NCI-H2227 (cell line): Measurements from ENCODE around the gene SMIM30.
"Not testable (repeated sequence)": the region's sequence is repeated elsewhere in the genome, so short reads cannot be mapped to it uniquely, and the experiment has no call there.

Experiments
- DNase-seq: peaks from one replicate; lab custom pipeline; 2025; ENCODE audit not compliant: unreplicated experiment; lab: John Stamatoyannopoulos, UW

SMIM30 gene

GRCh38 chr7:113118074-113118959, at the start of gene SMIM30:
TSS of gene SMIM30 (minus strand) at chr7:113118554. CDS start at chr7:113117578, 976 bp downstream.
- DNase-seq = peak; percentile 90

- not testable (repeated sequence) for DNase-seq
Measured at GRCh38 chr7:113166176-113166575, 47.8 kb upstream of the SMIM30 start.

GRCh38 chr7:113161050-113161449, 42.7 kb upstream of the SMIM30 start:
- DNase-seq = no peak

- DNase-seq = peak; percentile 11
Measured at GRCh38 chr7:113159746-113160339, 41.5 kb upstream of the SMIM30 start.

GRCh38 chr7:113158756-113159155, 40.4 kb upstream of the SMIM30 start:
- no peak for DNase-seq

GRCh38 chr7:113154117-113154516, 35.8 kb upstream of the SMIM30 start:
- DNase-seq = no peak

- no peak for DNase-seq
Measured at GRCh38 chr7:113144817-113145216, 26.5 kb upstream of the SMIM30 start.

- DNase-seq = no peak
Measured at GRCh38 chr7:113143486-113144257, 25.3 kb upstream of the SMIM30 start.

GRCh38 chr7:113142385-113143119, 24.2 kb upstream of the SMIM30 start:
- no peak for DNase-seq

- DNase-seq = no peak
Measured at GRCh38 chr7:113141803-113142202, 23.4 kb upstream of the SMIM30 start.

- DNase-seq = no peak
Measured at GRCh38 chr7:113140956-113141355, 22.6 kb upstream of the SMIM30 start.

GRCh38 chr7:113137241-113137640, 18.9 kb upstream of the SMIM30 start:
- no peak for DNase-seq

- no peak for DNase-seq
Measured at GRCh38 chr7:113134025-113134424, 15.7 kb upstream of the SMIM30 start.

GRCh38 chr7:113131367-113131766, 13.0 kb upstream of the SMIM30 start:
- no peak for DNase-seq

GRCh38 chr7:113128031-113128430, 9.7 kb upstream of the SMIM30 start:
- DNase-seq = no peak

- no peak for DNase-seq
Measured at GRCh38 chr7:113125728-113126127, 7.4 kb upstream of the SMIM30 start.

- no peak for DNase-seq
Measured at GRCh38 chr7:113122744-113123143, 4.4 kb upstream of the SMIM30 start.

GRCh38 chr7:113120647-113121046, 2.3 kb upstream of the SMIM30 start:
- no peak for DNase-seq

- no peak for DNase-seq
Measured at GRCh38 chr7:113119429-113119828, 1.1 kb upstream of the SMIM30 start.

- DNase-seq = not testable (repeated sequence)
Measured at GRCh38 chr7:113117374-113117774, 980 bp downstream of the SMIM30 start.

GRCh38 chr7:113113912-113114311, 4.4 kb downstream of the SMIM30 start:
- no peak for DNase-seq
